ENCODE measurements around the gene MLPH.

MLPH gene

DNA sequence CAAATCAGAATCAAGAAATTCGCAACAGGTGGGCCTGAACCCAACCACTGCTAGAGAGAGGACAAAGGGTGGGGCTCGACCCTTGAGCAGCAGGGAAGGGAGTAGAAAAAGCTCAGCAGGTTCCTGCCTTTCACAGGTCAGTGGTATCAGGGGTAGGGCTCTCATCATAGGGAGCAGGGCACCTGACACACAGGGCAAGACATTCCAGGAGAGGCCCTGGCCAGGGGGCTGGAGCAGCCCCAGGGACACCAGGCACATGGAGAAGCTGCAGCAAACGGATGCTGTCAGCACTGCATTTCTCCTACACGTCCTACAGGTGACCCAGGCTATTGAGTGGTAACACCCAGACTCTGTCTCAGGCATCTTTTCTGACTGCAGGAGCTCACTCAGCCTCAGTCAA, 17.2 kb upstream of the MLPH start:
- no peak for TF ChIP-seq ZFX (IDR thresholded peaks at IDR 0.05; ENCODE audit: borderline replicate concordance)
- TF ChIP-seq, protein P1, sequence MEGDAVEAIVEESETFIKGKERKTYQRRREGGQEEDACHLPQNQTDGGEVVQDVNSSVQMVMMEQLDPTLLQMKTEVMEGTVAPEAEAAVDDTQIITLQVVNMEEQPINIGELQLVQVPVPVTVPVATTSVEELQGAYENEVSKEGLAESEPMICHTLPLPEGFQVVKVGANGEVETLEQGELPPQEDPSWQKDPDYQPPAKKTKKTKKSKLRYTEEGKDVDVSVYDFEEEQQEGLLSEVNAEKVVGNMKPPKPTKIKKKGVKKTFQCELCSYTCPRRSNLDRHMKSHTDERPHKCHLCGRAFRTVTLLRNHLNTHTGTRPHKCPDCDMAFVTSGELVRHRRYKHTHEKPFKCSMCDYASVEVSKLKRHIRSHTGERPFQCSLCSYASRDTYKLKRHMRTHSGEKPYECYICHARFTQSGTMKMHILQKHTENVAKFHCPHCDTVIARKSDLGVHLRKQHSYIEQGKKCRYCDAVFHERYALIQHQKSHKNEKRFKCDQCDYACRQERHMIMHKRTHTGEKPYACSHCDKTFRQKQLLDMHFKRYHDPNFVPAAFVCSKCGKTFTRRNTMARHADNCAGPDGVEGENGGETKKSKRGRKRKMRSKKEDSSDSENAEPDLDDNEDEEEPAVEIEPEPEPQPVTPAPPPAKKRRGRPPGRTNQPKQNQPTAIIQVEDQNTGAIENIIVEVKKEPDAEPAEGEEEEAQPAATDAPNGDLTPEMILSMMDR (IDR thresholded peaks at IDR 0.05), result no peak
- H3K27ac ChIP-seq, result no peak overlapping the region

GRCh38 chr2:237470914-237471313, 16.1 kb upstream of the MLPH start:
- no peak for TF ChIP-seq ZFX (IDR thresholded peaks at IDR 0.05; ENCODE audit: borderline replicate concordance)
- TF ChIP-seq, protein P1 (IDR thresholded peaks at IDR 0.05), result no peak
- H3K27ac ChIP-seq, result no peak overlapping the region

- H3K27ac ChIP-seq, result no peak overlapping the region
- TF ChIP-seq ZFX (IDR thresholded peaks at IDR 0.05; ENCODE audit: borderline replicate concordance), result no peak
- TF ChIP-seq, protein P1 (IDR thresholded peaks at IDR 0.05), result peak; percentile 80
Measured at GRCh38 chr2:237471438-237472186, 15.4 kb upstream of the MLPH start.

DNA sequence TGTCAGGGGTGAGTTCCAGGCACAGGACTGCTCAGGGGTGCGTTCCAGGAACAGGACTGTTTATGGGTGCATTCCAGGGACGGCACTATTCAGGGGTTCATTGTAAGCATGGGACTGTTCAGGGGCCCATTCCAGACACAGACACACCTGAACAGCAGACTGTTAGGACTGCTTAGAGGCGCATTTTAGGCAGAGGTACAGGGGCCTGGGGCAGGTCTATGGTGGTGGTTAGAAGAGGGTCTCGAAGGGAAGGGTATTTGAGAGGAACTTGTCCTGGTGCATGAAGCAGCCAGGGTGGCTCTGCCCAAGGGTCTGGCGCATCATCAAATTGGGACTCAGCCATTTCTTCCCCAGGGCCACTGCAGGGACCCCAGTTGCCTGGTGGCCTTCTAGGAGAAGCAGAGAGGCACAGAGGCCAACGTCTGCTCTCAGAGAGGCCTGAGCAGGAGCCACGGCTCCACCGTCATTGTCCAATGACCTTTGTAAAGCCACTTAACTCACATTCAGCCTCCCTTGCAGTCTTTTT, 14.8 kb upstream of the MLPH start:
- no peak overlapping the region for H3K27ac ChIP-seq

GRCh38 chr2:237472909-237473877, 13.9 kb upstream of the MLPH start:
- no peak for TF ChIP-seq ZFX (IDR thresholded peaks at IDR 0.05; ENCODE audit: borderline replicate concordance)
- TF ChIP-seq, protein P1 (IDR thresholded peaks at IDR 0.05), result no peak
- peak overlapping the region; percentile 100 for H3K27ac ChIP-seq

More for the DNA sequence above, 14.8 kb upstream of the MLPH start:
- no peak for TF ChIP-seq ZFX (IDR thresholded peaks at IDR 0.05; ENCODE audit: borderline replicate concordance)
- TF ChIP-seq, protein P1 (IDR thresholded peaks at IDR 0.05), result no peak

- peak overlapping the region; percentile 100 for H3K27ac ChIP-seq
- TF ChIP-seq ZFX (IDR thresholded peaks at IDR 0.05; ENCODE audit: borderline replicate concordance), result no peak
- TF ChIP-seq, protein P1 (IDR thresholded peaks at IDR 0.05), result no peak
Measured at GRCh38 chr2:237473878-237474441, 13.1 kb upstream of the MLPH start.

Measured in 22Rv1 (cell line).